Activated B cell treated with CpG ODN at 0.5 μM for 24 hours (primary cell): Measurements from ENCODE around the gene NFKB1. TPM values are rescaled to one million over a fixed set of nuclear protein-coding genes. Genes with fewer than 3 reads are reported as not detected.

ENCODE experiments used
- ATAC-seq: fragments of 200-7000 bp; cut with Tn5 transposase; one replicate; pipeline ENCODE4 v1.10.0; 2021; ENCODE audit warnings: low read depth, mild to moderate bottlenecking, moderate library complexity
- CTCF ChIA-PET: fragments of 350-600 bp; sonication (Branson Sonifier 250); formaldehyde crosslinking; loops from one replicate; lab custom pipeline; 2021; ENCODE audit warnings: antibody characterized with exemption; lab: Charles Lee
- POLR2A ChIA-PET: fragments of 350-600 bp; sonication (Branson Sonifier 250); formaldehyde crosslinking; loops from one replicate; lab custom pipeline; 2021; ENCODE audit warnings: antibody characterized with exemption; lab: Charles Lee
- DNase-seq: peaks from one replicate; pipeline ENCODE4 v3.0.0; 2022
- H3K27ac Mint-ChIP-seq: one replicate; pipeline ENCODE4 v1.8.0; 2020; ENCODE audit warnings: mixed read lengths
- H3K27me3 Mint-ChIP-seq: one replicate; pipeline ENCODE4 v1.8.0; 2021; ENCODE audit warnings: mixed read lengths
- H3K36me3 Mint-ChIP-seq: one replicate; pipeline ENCODE4 v1.8.0; 2021; ENCODE audit warnings: low read depth, mixed read lengths
- H3K4me1 Mint-ChIP-seq: one replicate; pipeline ENCODE4 v1.8.0; 2021; ENCODE audit warnings: mixed read lengths
- H3K4me3 Mint-ChIP-seq: one replicate; pipeline ENCODE4 v1.8.0; 2020; ENCODE audit warnings: mild to moderate bottlenecking, mixed read lengths
- H3K9me3 Mint-ChIP-seq: one replicate; pipeline ENCODE4 v1.8.0; 2020; ENCODE audit warnings: mixed read lengths
- CTCF ChIP-seq: fragments of 200-600 bp; IDR thresholded peaks from one replicate; pipeline ENCODE4 v1.8.0; 2022; ENCODE audit warnings: antibody characterized with exemption, mild to moderate bottlenecking
- intact Hi-C: fragments of 100-400 bp; cut with micrococcal nuclease; formaldehyde crosslinking; loops from one replicate; pipeline ENCODE4 v1.15.1; 2024
- total RNA-seq: library from RNA; stranded (reverse); gene quantifications from 2 replicates; pipeline ENCODE4 v1.2.3, GENCODE V29; 2022

NFKB1 gene
- total RNA-seq, 1 donor from 2014 or later: 308 TPM

GRCh38 chr4:102536768-102537167 is 35.6 kb downstream of the NFKB1 start:
- peaks cover 40% of the 10 kb centered on the region for H3K4me1 Mint-ChIP-seq
- ChIA-PET POLR2A (interaction anchor here (1.1 to 3.8 kb wide), 4 partner anchors 10 to 36 kb away, joined by 4 to 25 read pairs (median 8); partner anchors contain the start of gene NFKB1), CTCF (interaction anchor here (1.3 kb wide), 1 partner anchor 88 kb away, joined by 3 read pairs; no protein-coding TSS in a partner anchor)
- no peak for ATAC-seq
- no peak for TF ChIP-seq CTCF
- no peaks in the 10 kb centered on the region for H3K27me3 Mint-ChIP-seq
- no peak overlapping the region for H3K4me3 Mint-ChIP-seq
- peak overlapping the region; percentile 71 for H3K27ac Mint-ChIP-seq
- DNase-seq: no peak
- intact Hi-C loops: loop anchor here (2.0 to 5.0 kb wide), 2 partner anchors 16 to 34 kb away; partner anchors contain the start of gene NFKB1
- H3K9me3 Mint-ChIP-seq: no peaks in the 10 kb centered on the region
- peaks cover 78% of the 10 kb centered on the region for H3K36me3 Mint-ChIP-seq

- no peak for ATAC-seq
- peaks cover 40% of the 10 kb centered on the region for H3K4me1 Mint-ChIP-seq
- intact Hi-C loops: loop anchor here (2.0 to 5.0 kb wide), 2 partner anchors 16 to 35 kb away; partner anchors contain the start of gene NFKB1
- no peak overlapping the region for H3K4me3 Mint-ChIP-seq
- no peak overlapping the region for H3K27ac Mint-ChIP-seq
- TF ChIP-seq CTCF: no peak
- ChIA-PET CTCF (interaction anchor here (1.3 kb wide), 1 partner anchor 88 kb away, joined by 3 read pairs; no protein-coding TSS in a partner anchor), POLR2A (interaction anchor here (1.1 to 3.8 kb wide), 4 partner anchors 9 to 36 kb away, joined by 4 to 25 read pairs (median 8); partner anchors contain the start of gene NFKB1)
- H3K9me3 Mint-ChIP-seq: no peaks in the 10 kb centered on the region
- DNase-seq: no peak
- no peaks in the 10 kb centered on the region for H3K27me3 Mint-ChIP-seq
- H3K36me3 Mint-ChIP-seq: peaks cover 75% of the 10 kb centered on the region
Observed at GRCh38 chr4:102537269-102537668, 36.1 kb downstream of the NFKB1 start.

GRCh38 chr4:102541697-102542096 is 40.5 kb downstream of the NFKB1 start:
- H3K36me3 Mint-ChIP-seq: peaks cover 82% of the 10 kb centered on the region
- H3K9me3 Mint-ChIP-seq: no peaks in the 10 kb centered on the region
- H3K27ac Mint-ChIP-seq: no peak overlapping the region
- H3K4me1 Mint-ChIP-seq: peaks cover 29% of the 10 kb centered on the region
- ATAC-seq: no peak
- H3K27me3 Mint-ChIP-seq: no peaks in the 10 kb centered on the region
- H3K4me3 Mint-ChIP-seq: no peak overlapping the region
- no peak for DNase-seq
- intact Hi-C loops: no loop called here
- POLR2A ChIA-PET: interaction anchor here (1.1 to 1.2 kb wide), 2 partner anchors 18 to 21 kb away, joined by 3 read pairs; no protein-coding TSS in a partner anchor
- TF ChIP-seq CTCF: no peak
- CTCF ChIA-PET: no interaction called here

GRCh38 chr4:102543030-102543928 is 42.1 kb downstream of the NFKB1 start:
- ChIA-PET POLR2A (interaction anchor here (0.6 to 1.2 kb wide), 4 partner anchors 21 to 434 kb away, joined by 3 read pairs; partner anchors contain the start of gene MANBA), CTCF (interaction anchor here (1.4 to 2.0 kb wide), 2 partner anchors 9 to 466 kb away, joined by 3 to 4 read pairs; no protein-coding TSS in a partner anchor)
- no peaks in the 10 kb centered on the region for H3K27me3 Mint-ChIP-seq
- intact Hi-C loops: loop anchor here (1.0 kb wide), 1 partner anchor 8 kb away; no protein-coding TSS in a partner anchor
- no peak for TF ChIP-seq CTCF
- peak overlapping the region; percentile 51 for H3K27ac Mint-ChIP-seq
- no peaks in the 10 kb centered on the region for H3K9me3 Mint-ChIP-seq
- no peak for ATAC-seq
- H3K4me1 Mint-ChIP-seq: peaks cover 37% of the 10 kb centered on the region
- H3K4me3 Mint-ChIP-seq: no peak overlapping the region
- peaks cover 89% of the 10 kb centered on the region for H3K36me3 Mint-ChIP-seq
- no peak for DNase-seq
